K562 (cell line): Measurements from ENCODE around the gene BRICD5. TPM values are rescaled to one million over a fixed set of nuclear protein-coding genes. Genes with fewer than 3 reads are reported as not detected.
A peak's percentile ranks its signal among the peaks of the same experiment; 100 is the strongest.

Experiments used
- FIP1L1 ChIP-seq: fragments of 200-400 bp; formaldehyde crosslinking; IDR thresholded peaks from 2 replicates; pipeline ENCODE4 v1.6.1; 2018; ENCODE audit warnings: mild to moderate bottlenecking, low read depth, low read length; ENCODE audit not compliant: poor library complexity, severe bottlenecking
- FOSL1 ChIP-seq: fragments of 200-800 bp; sonication (Bioruptor generic); conservative IDR thresholded peaks from 2 replicates; pipeline ENCODE4 v1.6.1; 2016; ENCODE audit warnings: missing genetic modification characterization, missing compliant biosample characterization
- LEF1 ChIP-seq: fragments of 450-650 bp; IDR thresholded peaks from 2 replicates; pipeline ENCODE4 v1.6.1; 2016; ENCODE audit warnings: mild to moderate bottlenecking
- MYNN ChIP-seq, 2 experiments: sonication (generic); formaldehyde crosslinking in 1 of 2; IDR thresholded peaks; 2 replicates each; pipeline versions ENCODE4 v1.5.0 to v1.6.1; 2016 to 2020; ENCODE audit warnings: antibody characterized with exemption in 1 of 2, missing genetic modification reagents in 1 of 2
- PCBP1 ChIP-seq: fragments of 200-400 bp; formaldehyde crosslinking; IDR thresholded peaks from 2 replicates; pipeline ENCODE4 v1.6.1; 2018; ENCODE audit warnings: mild to moderate bottlenecking, low read depth, low read length; ENCODE audit not compliant: poor library complexity, severe bottlenecking
- POLR2G ChIP-seq: fragments of 200-400 bp; formaldehyde crosslinking; IDR thresholded peaks from 2 replicates; pipeline ENCODE4 v1.6.1; 2017; ENCODE audit warnings: low read depth, mild to moderate bottlenecking, antibody characterized with exemption, low read length, moderate library complexity
- ZBTB1 ChIP-seq: sonication (generic); formaldehyde crosslinking; IDR thresholded peaks from 2 replicates; pipeline ENCODE4 v1.8.1; 2023; ENCODE audit warnings: missing genetic modification reagents, low read depth, mild to moderate bottlenecking, borderline replicate concordance
- ZBTB33 ChIP-seq: sonication (generic); formaldehyde crosslinking; IDR thresholded peaks from 2 replicates; pipeline ENCODE4 v1.8.1; 2023; ENCODE audit warnings: mild to moderate bottlenecking, missing genetic modification reagents
- polyA plus RNA-seq, 8 experiments: library from polyadenylated mRNA; depleted of rRNA in 4 of 8; stranded (reverse) in 5 of 8; unstranded in 3 of 8; fragments of >200 nt; fragmentation: Nextera tagmentation in 2 of 8; fragmentation: Illumina TruSeq in 1 of 8; extraction: Ambion mirVana in 2 of 8; extraction: Trizol in 1 of 8; gene quantifications; 2 replicates each; pipeline versions ENCODE4 v1.2.1 to v1.2.3, GENCODE V29; 2011 to 2014; ENCODE audit warnings: inconsistent platforms in 1 of 8, missing spikeins in 1 of 8
- total RNA-seq, 7 experiments: library from RNA; depleted of rRNA in 6 of 7; stranded (reverse); fragments of >200 nt in 6 of 7; fragmentation: Illumina TruSeq in 2 of 7; extraction: Trizol in 2 of 7; gene quantifications; 2 replicates each; pipeline versions ENCODE4 v1.2.1 to v1.2.3, GENCODE V29; 2011 to 2021; ENCODE audit warnings: low replicate concordance in 1 of 7
- TF ChIP-seq, protein P1 (sequence below): fragments of 250-450 bp; sonication (Bioruptor Pico); IDR thresholded peaks from 2 replicates; pipeline ENCODE4 v1.5.0; 2022; ENCODE audit warnings: mild to moderate bottlenecking
- TF ChIP-seq, protein P2 (sequence below): sonication (generic); formaldehyde crosslinking; IDR thresholded peaks from 2 replicates; pipeline ENCODE4 v1.8.0; 2023; ENCODE audit warnings: mild to moderate bottlenecking, missing genetic modification reagents

Gene BRICD5
- total and polyA plus RNA-seq, 9 of the 15 experiments (the other 6 are each of a cell fraction or from before 2014, with no cell fraction given) = 0.24 to 15.1 (median 2.4) TPM; not detected in 1

DNA sequence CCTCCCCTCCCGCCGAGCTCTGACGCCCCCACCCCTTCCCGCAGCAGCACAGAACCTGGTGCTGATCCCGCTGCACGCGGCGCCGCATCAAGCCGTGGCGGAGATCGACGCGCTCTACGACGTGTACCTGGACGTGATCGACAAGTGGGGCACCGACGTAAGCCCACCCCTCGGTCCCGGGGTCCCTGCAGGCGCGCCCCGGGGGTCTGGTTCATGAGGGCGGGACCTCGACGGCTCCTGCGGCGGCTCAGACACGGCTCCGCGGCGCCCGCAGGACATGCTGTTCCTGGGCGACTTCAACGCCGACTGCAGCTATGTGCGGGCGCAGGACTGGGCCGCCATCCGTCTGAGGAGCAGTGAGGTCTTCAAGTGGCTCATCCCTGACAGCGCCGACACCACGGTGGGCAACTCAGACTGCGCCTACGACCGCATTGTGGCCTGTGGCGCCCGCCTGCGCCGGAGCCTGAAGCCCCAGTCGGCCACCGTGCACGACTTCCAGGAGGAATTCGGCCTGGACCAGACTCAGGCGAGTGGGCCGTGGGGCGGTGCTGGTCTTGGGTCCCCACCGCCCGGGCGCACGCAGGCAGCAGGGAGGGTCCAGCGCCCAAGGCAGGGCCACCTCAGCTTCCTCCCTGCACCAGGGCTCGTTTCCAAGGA is 27.0 kb upstream of the BRICD5 start (continued):
- TF ChIP-seq, protein P1, sequence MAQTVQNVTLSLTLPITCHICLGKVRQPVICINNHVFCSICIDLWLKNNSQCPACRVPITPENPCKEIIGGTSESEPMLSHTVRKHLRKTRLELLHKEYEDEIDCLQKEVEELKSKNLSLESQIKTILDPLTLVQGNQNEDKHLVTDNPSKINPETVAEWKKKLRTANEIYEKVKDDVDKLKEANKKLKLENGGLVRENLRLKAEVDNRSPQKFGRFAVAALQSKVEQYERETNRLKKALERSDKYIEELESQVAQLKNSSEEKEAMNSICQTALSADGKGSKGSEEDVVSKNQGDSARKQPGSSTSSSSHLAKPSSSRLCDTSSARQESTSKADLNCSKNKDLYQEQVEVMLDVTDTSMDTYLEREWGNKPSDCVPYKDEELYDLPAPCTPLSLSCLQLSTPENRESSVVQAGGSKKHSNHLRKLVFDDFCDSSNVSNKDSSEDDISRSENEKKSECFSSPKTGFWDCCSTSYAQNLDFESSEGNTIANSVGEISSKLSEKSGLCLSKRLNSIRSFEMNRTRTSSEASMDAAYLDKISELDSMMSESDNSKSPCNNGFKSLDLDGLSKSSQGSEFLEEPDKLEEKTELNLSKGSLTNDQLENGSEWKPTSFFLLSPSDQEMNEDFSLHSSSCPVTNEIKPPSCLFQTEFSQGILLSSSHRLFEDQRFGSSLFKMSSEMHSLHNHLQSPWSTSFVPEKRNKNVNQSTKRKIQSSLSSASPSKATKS = no peak
- TF ChIP-seq, protein P2, sequence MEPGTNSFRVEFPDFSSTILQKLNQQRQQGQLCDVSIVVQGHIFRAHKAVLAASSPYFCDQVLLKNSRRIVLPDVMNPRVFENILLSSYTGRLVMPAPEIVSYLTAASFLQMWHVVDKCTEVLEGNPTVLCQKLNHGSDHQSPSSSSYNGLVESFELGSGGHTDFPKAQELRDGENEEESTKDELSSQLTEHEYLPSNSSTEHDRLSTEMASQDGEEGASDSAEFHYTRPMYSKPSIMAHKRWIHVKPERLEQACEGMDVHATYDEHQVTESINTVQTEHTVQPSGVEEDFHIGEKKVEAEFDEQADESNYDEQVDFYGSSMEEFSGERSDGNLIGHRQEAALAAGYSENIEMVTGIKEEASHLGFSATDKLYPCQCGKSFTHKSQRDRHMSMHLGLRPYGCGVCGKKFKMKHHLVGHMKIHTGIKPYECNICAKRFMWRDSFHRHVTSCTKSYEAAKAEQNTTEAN = no peak
- no peak for TF ChIP-seq FOSL1 (tag)
- peak; percentile 58 for TF ChIP-seq POLR2G
- TF ChIP-seq PCBP1 = peak; percentile 53
- TF ChIP-seq ZBTB1 (CRISPR knock-in tag) = no peak
- peak; percentile 74 for TF ChIP-seq FIP1L1
- peak; percentile 94 for TF ChIP-seq ZBTB33 (CRISPR knock-in tag)
- TF ChIP-seq LEF1 = no peak
- TF ChIP-seq MYNN (IDR thresholded peaks at IDR 0.05) = peak; percentile 28; the same call in 1 of the 2 replicates
- no peak for TF ChIP-seq MYNN (CRISPR knock-in tag; IDR thresholded peaks at IDR 0.05)
